H9 (cell line): ENCODE measurements around the gene LHX1. TPM values are rescaled to one million over a fixed set of nuclear protein-coding genes. Genes with fewer than 3 reads are reported as not detected.
A peak's percentile ranks its signal among the peaks of the same experiment; 100 is the strongest.

Source experiments
- DNase-seq: peaks from one replicate; pipeline ENCODE4 v3.0.0-alpha.2; 2017
- H2AFZ ChIP-seq: one replicate; pipeline ENCODE4 v1.6.1; 2013; ENCODE audit warnings: mild to moderate bottlenecking, low read length, control low read depth, moderate library complexity
- H2AK5ac ChIP-seq: 2 replicates; pipeline ENCODE4 v1.6.1; 2013; ENCODE audit warnings: low read length, control low read depth, mixed read lengths; ENCODE audit not compliant: insufficient read length
- H2BK120ac ChIP-seq: one replicate; pipeline ENCODE4 v1.6.1; 2013; ENCODE audit warnings: low read depth, mild to moderate bottlenecking, low read length, control low read depth, inconsistent platforms; ENCODE audit not compliant: poor library complexity, severe bottlenecking
- H2BK12ac ChIP-seq: 2 replicates; pipeline ENCODE4 v1.6.1; 2013; ENCODE audit warnings: low read length, control low read depth, mixed read lengths, low read depth; ENCODE audit not compliant: insufficient read length
- H2BK15ac ChIP-seq: 2 replicates; pipeline ENCODE4 v1.6.1; 2013; ENCODE audit warnings: low read depth, low read length, control low read depth
- H2BK20ac ChIP-seq: one replicate; pipeline ENCODE4 v1.6.1; 2013; ENCODE audit warnings: low read depth, mild to moderate bottlenecking, low read length, control low read depth, inconsistent platforms; ENCODE audit not compliant: poor library complexity, severe bottlenecking
- H2BK5ac ChIP-seq: 2 replicates; pipeline ENCODE4 v1.6.1; 2013; ENCODE audit warnings: low read length, control low read depth, mixed read lengths; ENCODE audit not compliant: insufficient read length
- H3K14ac ChIP-seq: 2 replicates; pipeline ENCODE4 v1.6.1; 2013; ENCODE audit warnings: low read length, control low read depth; ENCODE audit not compliant: insufficient read depth
- H3K18ac ChIP-seq: 2 replicates; pipeline ENCODE4 v1.6.1; 2013; ENCODE audit warnings: low read depth, mild to moderate bottlenecking, mixed read lengths, low read length, control low read depth; ENCODE audit not compliant: insufficient read length
- H3K23ac ChIP-seq: 2 replicates; pipeline ENCODE4 v1.6.1; 2013; ENCODE audit warnings: low read length, control low read depth, mixed read lengths, low read depth; ENCODE audit not compliant: insufficient read length
- H3K23me2 ChIP-seq: 2 replicates; pipeline ENCODE4 v1.6.1; 2013; ENCODE audit warnings: low read depth, mild to moderate bottlenecking, mixed read lengths, low read length, control low read depth; ENCODE audit not compliant: insufficient read length, poor library complexity, severe bottlenecking
- H3K27ac ChIP-seq: 2 replicates; pipeline ENCODE4 v1.5.1; 2013; ENCODE audit warnings: low read length, control low read depth, mixed read lengths, low read depth; ENCODE audit not compliant: insufficient read length
- H3K27me3 ChIP-seq: 2 replicates; pipeline ENCODE4 v1.6.1; 2013; ENCODE audit warnings: low read length, control low read depth, inconsistent platforms; ENCODE audit not compliant: insufficient read depth
- H3K4ac ChIP-seq: 2 replicates; pipeline ENCODE4 v1.6.1; 2013; ENCODE audit warnings: low read depth, mild to moderate bottlenecking, control low read depth, inconsistent platforms, low read length, moderate library complexity
- H3K4me1 ChIP-seq: 2 replicates; pipeline ENCODE4 v1.6.1; 2013; ENCODE audit warnings: low read length, control low read depth, inconsistent platforms; ENCODE audit not compliant: insufficient read depth
- H3K4me2 ChIP-seq: 2 replicates; pipeline ENCODE4 v1.6.1; 2013; ENCODE audit warnings: low read length, control low read depth, mixed read lengths; ENCODE audit not compliant: insufficient read length, insufficient read depth
- H3K56ac ChIP-seq: 2 replicates; pipeline ENCODE4 v1.6.1; 2013; ENCODE audit warnings: low read depth, mild to moderate bottlenecking, mixed read lengths, low read length, control low read depth; ENCODE audit not compliant: insufficient read length
- H3K79me1 ChIP-seq: 2 replicates; pipeline ENCODE4 v1.6.1; 2013; ENCODE audit warnings: low read depth, mild to moderate bottlenecking, moderate library complexity, low read length, control low read depth, inconsistent platforms; ENCODE audit not compliant: insufficient read depth, poor library complexity, severe bottlenecking
- H3K79me2 ChIP-seq: 2 replicates; pipeline ENCODE4 v1.6.1; 2013; ENCODE audit warnings: low read length, control low read depth, inconsistent platforms; ENCODE audit not compliant: insufficient read depth
- H3K9ac ChIP-seq: 2 replicates; pipeline ENCODE4 v1.6.1; 2013; ENCODE audit warnings: low read length, control low read depth, mixed read lengths; ENCODE audit not compliant: insufficient read length; ENCODE audit errors: extremely low read depth
- H3K9me3 ChIP-seq: one replicate; pipeline ENCODE4 v1.6.1; 2013; ENCODE audit warnings: low read depth, low read length, inconsistent platforms; ENCODE audit not compliant: control insufficient read depth
- H3T11ph ChIP-seq: one replicate; pipeline ENCODE4 v1.6.1; 2013; ENCODE audit warnings: mild to moderate bottlenecking, low read length, control low read depth, inconsistent platforms
- H4K20me1 ChIP-seq: one replicate; pipeline ENCODE4 v1.6.1; 2013; ENCODE audit not compliant: control insufficient read depth, insufficient read length, insufficient read depth
- H4K5ac ChIP-seq: 2 replicates; pipeline ENCODE4 v1.6.1; 2013; ENCODE audit warnings: low read depth, mild to moderate bottlenecking, mixed read lengths, low read length, control low read depth; ENCODE audit not compliant: insufficient read length
- H4K8ac ChIP-seq: replicated peaks from 2 replicates; pipeline ENCODE4 v1.6.1; 2013; ENCODE audit warnings: low read length, control low read depth, mixed read lengths, low read depth; ENCODE audit not compliant: insufficient read length
- H4K91ac ChIP-seq: 2 replicates; pipeline ENCODE4 v1.6.1; 2013; ENCODE audit warnings: low read depth, mild to moderate bottlenecking, moderate library complexity, mixed read lengths, low read length, control low read depth; ENCODE audit not compliant: insufficient read length
- H3K27ac Mint-ChIP-seq, 3 experiments: 2 replicates in 2 of 3; 3 replicates in 1 of 3; pipeline ENCODE4 v1.8.0; 2020 to 2021; ENCODE audit warnings: mixed read lengths in 3 of 3, mild to moderate bottlenecking in 1 of 3, moderate library complexity in 1 of 3
- H3K27me3 Mint-ChIP-seq: 2 replicates; pipeline ENCODE4 v1.8.0; 2021; ENCODE audit warnings: low read depth, mild to moderate bottlenecking, moderate library complexity, mixed read lengths
- H3K36me3 Mint-ChIP-seq, 3 experiments: 2 replicates in 2 of 3; 3 replicates in 1 of 3; pipeline ENCODE4 v1.8.0; 2020 to 2021; ENCODE audit warnings: low read depth in 3 of 3, mixed read lengths in 3 of 3; ENCODE audit not compliant: insufficient read depth in 1 of 3
- H3K4me1 Mint-ChIP-seq, 2 experiments: 2 replicates each; pipeline ENCODE4 v1.8.0; 2020; ENCODE audit warnings: mixed read lengths in 2 of 2
- H3K4me3 Mint-ChIP-seq, 2 experiments: 2 replicates in 1 of 2; 3 replicates in 1 of 2; pipeline ENCODE4 v1.8.0; 2020 to 2021; ENCODE audit warnings: mild to moderate bottlenecking in 2 of 2, mixed read lengths in 2 of 2, moderate library complexity in 1 of 2
- H3K9me3 Mint-ChIP-seq, 2 experiments: 2 replicates in 1 of 2; 3 replicates in 1 of 2; pipeline ENCODE4 v1.8.0; 2020; ENCODE audit warnings: mild to moderate bottlenecking in 2 of 2, mixed read lengths in 2 of 2, moderate library complexity in 1 of 2
- CTCF ChIP-seq: fragments of 200-600 bp; sonication (generic); conservative IDR thresholded peaks from 3 replicates; pipeline ENCODE4 v1.8.0; 2021; ENCODE audit warnings: antibody characterized with exemption, mild to moderate bottlenecking
- WGBS: extraction: QIAGEN DNeasy Blood & Tissue Kit; methylation state at CpG from one replicate; pipeline ENCODE4 v1.1.7; 2013; ENCODE audit warnings: missing lambda C conversion rate, low lambda C conversion rate, mixed read lengths; ENCODE audit not compliant: insufficient read length; ENCODE audit errors: extremely low coverage; 5-methylcytosine and 5-hydroxymethylcytosine counted together
- total RNA-seq: library from RNA; stranded (reverse); gene quantifications from 2 replicates; pipeline ENCODE4 v1.2.1, GENCODE V29; 2021

The LHX1 gene
- total RNA-seq, 1 experiment from 2014 or later, result 0.22 TPM

DNA sequence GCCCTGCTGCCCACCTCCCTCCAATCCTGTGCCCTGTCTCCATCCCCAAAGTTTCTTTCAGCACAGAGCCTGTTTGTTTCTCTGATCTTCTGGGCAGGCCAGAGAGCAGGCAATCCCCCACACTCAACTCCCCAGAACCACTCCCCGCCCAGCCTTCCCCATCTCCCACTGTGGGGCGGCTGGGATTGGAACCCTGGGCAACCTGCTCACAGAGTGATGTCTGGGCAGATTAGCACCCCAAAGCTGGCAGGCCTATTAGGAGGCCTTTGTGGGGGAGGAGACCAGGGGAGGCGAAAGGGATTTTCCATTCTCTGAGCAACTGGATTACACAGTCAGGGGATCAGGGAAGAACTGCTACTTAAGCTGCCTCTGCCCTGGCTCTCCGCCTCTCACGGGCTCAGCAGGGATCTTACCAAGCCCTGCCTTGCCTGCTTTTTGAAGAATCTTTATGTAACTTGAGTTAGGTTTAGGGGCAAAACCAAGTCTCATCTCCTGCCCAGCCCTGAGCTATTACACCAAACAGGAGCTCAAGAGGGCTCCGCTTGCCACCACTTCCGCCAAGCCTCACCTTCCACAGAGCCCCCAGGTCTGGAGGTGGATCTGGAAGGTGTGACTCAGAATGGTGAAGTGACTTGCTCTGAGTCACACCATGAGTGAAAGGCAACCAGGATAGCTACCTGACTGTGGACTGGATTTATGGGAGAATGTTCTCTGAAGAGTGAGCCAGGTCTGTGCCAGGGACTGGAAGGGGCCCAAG is 16.0 kb upstream of the LHX1 start:
- H2AK5ac ChIP-seq, result no peak overlapping the region
- H3K27ac ChIP-seq, result no peak overlapping the region
- H2AFZ ChIP-seq, result no peak overlapping the region
- no peak overlapping the region for H3K56ac ChIP-seq
- H4K91ac ChIP-seq, result no peak overlapping the region
- H3K9me3 ChIP-seq, result no peaks in the 10 kb centered on the region
- peak overlapping the region in 1 of 2 experiments; percentile 53; a peak in 2 of 5 replicates for H3K4me3 Mint-ChIP-seq
- H3K79me2 ChIP-seq, result no peaks in the 10 kb centered on the region
- no peak overlapping the region for H3K4ac ChIP-seq
- no peak overlapping the region for H4K5ac ChIP-seq
- no peak overlapping the region for H2BK5ac ChIP-seq
- WGBS, result no CpG with 5 or more reads among the region's 7 CpGs
- no peaks in the 10 kb centered on the region for H3K27me3 ChIP-seq
- no peak overlapping the region for H2BK15ac ChIP-seq
- H3K18ac ChIP-seq, result no peak overlapping the region
- H3K36me3 Mint-ChIP-seq, result no peaks in the 10 kb centered on the region
- peaks cover 9% of the 10 kb centered on the region; the same call in 1 of the 2 replicates for H3K4me1 ChIP-seq
- no peaks in the 10 kb centered on the region for H3K79me1 ChIP-seq
- H3K27ac Mint-ChIP-seq, result peak overlapping the region; percentile 44 to 93 (median 82); a peak in 5 of 7 replicates
- H2BK20ac ChIP-seq, result no peak overlapping the region
- peaks cover 0 to 3% of the 10 kb centered on the region in 2 experiments; a peak in 2 of 5 replicates for H3K9me3 Mint-ChIP-seq
- H4K8ac ChIP-seq, result no peak overlapping the region
- no peaks in the 10 kb centered on the region for H4K20me1 ChIP-seq
- H3K9ac ChIP-seq, result no peak overlapping the region
- no peak overlapping the region for H2BK120ac ChIP-seq
- no peak overlapping the region for H3T11ph ChIP-seq
- no peaks in the 10 kb centered on the region for H3K23me2 ChIP-seq
- H3K4me1 Mint-ChIP-seq, result peaks cover 47 to 70% of the 10 kb centered on the region in 2 experiments
- no peak overlapping the region for H3K23ac ChIP-seq
- no peak overlapping the region for H3K4me2 ChIP-seq
- TF ChIP-seq CTCF, result no peak
- peak; percentile 63 for DNase-seq
- 0 out of 2 replicates have a peak overlapping the region, but pooled peaks have one; percentile 6 for H3K14ac ChIP-seq
- no peak overlapping the region for H2BK12ac ChIP-seq
- peaks cover 41% of the 10 kb centered on the region for H3K27me3 Mint-ChIP-seq
